Middle frontal gyrus (tissue), 1 donor: ENCODE data around the gene ZFP69B.
"Not testable (repeated sequence)": the region's sequence is repeated elsewhere in the genome, so short reads cannot be mapped to it uniquely, and the experiment has no call there.

Experiments used
- DNase-seq: peaks from one replicate; pipeline ENCODE4 v3.0.0-alpha.2; 2015; ENCODE audit warnings: low spot score; ENCODE audit errors: extremely low spot score

Gene ZFP69B

GRCh38 chr1:40435471-40435870 is 14.8 kb upstream of the ZFP69B start:
- DNase-seq: no peak

- DNase-seq: no peak
Observed at GRCh38 chr1:40435876-40436275, 14.4 kb upstream of the ZFP69B start.

GRCh38 chr1:40438391-40439015 is 11.8 kb upstream of the ZFP69B start:
- no peak for DNase-seq

GRCh38 chr1:40439247-40439646 is 11.0 kb upstream of the ZFP69B start:
- no peak for DNase-seq

GRCh38 chr1:40450495-40451237 is 390 bp downstream of the ZFP69B start:
- no peak for DNase-seq

- no peak for DNase-seq
Observed at GRCh38 chr1:40451238-40451585, 936 bp downstream of the ZFP69B start.

- no peak for DNase-seq
Observed at GRCh38 chr1:40454873-40455272, 4.6 kb downstream of the ZFP69B start.

- no peak for DNase-seq
Observed at GRCh38 chr1:40462956-40463590, 12.8 kb downstream of the ZFP69B start.

- DNase-seq: no peak
Observed at GRCh38 chr1:40469327-40469726, 19.1 kb downstream of the ZFP69B start.

- no peak for DNase-seq
Observed at GRCh38 chr1:40475268-40475667, 25.0 kb downstream of the ZFP69B start.

GRCh38 chr1:40476924-40477677 is 26.8 kb downstream of the ZFP69B start, which contains the start of gene ZFP69:
Gene ZFP69 (plus strand): TSS chr1:40477290. CDS start chr1:40479362, 2,072 bp downstream.
- no peak for DNase-seq

- DNase-seq: no peak
Observed at GRCh38 chr1:40477678-40478053, 27.4 kb downstream of the ZFP69B start.

- DNase-seq: no peak
Observed at GRCh38 chr1:40478276-40478675, 28.0 kb downstream of the ZFP69B start.

- DNase-seq: no peak
Observed at GRCh38 chr1:40479156-40479555, 28.9 kb downstream of the ZFP69B start.

GRCh38 chr1:40495315-40495903 is 45.1 kb downstream of the ZFP69B start:
- DNase-seq: no peak

GRCh38 chr1:40502651-40503050 is 52.4 kb downstream of the ZFP69B start:
- DNase-seq: not testable (repeated sequence)

- DNase-seq: no peak
Observed at GRCh38 chr1:40507973-40508372, 57.7 kb downstream of the ZFP69B start.

GRCh38 chr1:40508375-40509341 is 58.4 kb downstream of the ZFP69B start, which contains the start of gene EXO5:
Gene EXO5 (plus strand): TSS chr1:40508767. CDS start chr1:40514545, 5,778 bp downstream.
- peak; percentile 32 for DNase-seq
